A673 (cell line): ENCODE data around the gene RRAS. TPM values are rescaled to one million over a fixed set of nuclear protein-coding genes. Genes with fewer than 3 reads are reported as not detected.

Experiments
- BruUV-seq: library from RNA; stranded (reverse); fragments of 400-500 nt; replicated peaks from 2 replicates; lab custom pipeline; 2021; lab: Mats Ljungman, UMichigan
- CTCF ChIA-PET: fragments of 300-600 bp; sonication (Branson Sonifier 250); formaldehyde crosslinking; loops from one replicate; lab custom pipeline; 2022; ENCODE audit warnings: antibody characterized with exemption; lab: Charles Lee
- POLR2A ChIA-PET: fragments of 300-600 bp; sonication (Branson Sonifier 250); formaldehyde crosslinking; loops from one replicate; lab custom pipeline; 2022; ENCODE audit warnings: antibody characterized with exemption; ENCODE audit not compliant: low non-redundant PET; lab: Charles Lee
- DNase-seq: peaks from one replicate; pipeline ENCODE4 v3.0.0-alpha.2; 2015; ENCODE audit warnings: low spot score
- H3K27ac ChIP-seq: fragments of 200-600 bp; sonication (generic); 2 replicates; pipeline ENCODE4 v1.5.1; 2016; ENCODE audit warnings: mixed run types, low read depth, mild to moderate bottlenecking, mixed read lengths, antibody characterized with exemption, low read length; ENCODE audit not compliant: poor library complexity, severe bottlenecking
- H3K27me3 ChIP-seq: fragments of 200-600 bp; sonication (generic); replicated peaks from 2 replicates; pipeline ENCODE4 v1.6.1; 2017; ENCODE audit warnings: mixed run types, low read depth, mild to moderate bottlenecking, mixed read lengths, antibody characterized with exemption, low read length; ENCODE audit not compliant: insufficient read depth, poor library complexity
- H3K36me3 ChIP-seq: fragments of 200-600 bp; sonication (generic); 2 replicates; pipeline ENCODE4 v1.6.1; 2016; ENCODE audit warnings: mixed run types, mild to moderate bottlenecking, mixed read lengths, antibody characterized with exemption, low read length; ENCODE audit not compliant: insufficient read depth, poor library complexity, severe bottlenecking
- H3K4me1 ChIP-seq: fragments of 200-600 bp; sonication (generic); 2 replicates; pipeline ENCODE4 v1.6.1; 2017; ENCODE audit warnings: mixed run types, mild to moderate bottlenecking, mixed read lengths, antibody characterized with exemption, low read length; ENCODE audit not compliant: insufficient read depth, poor library complexity, severe bottlenecking
- H3K4me3 ChIP-seq: fragments of 200-600 bp; sonication (generic); 2 replicates; pipeline ENCODE4 v1.5.1; 2016; ENCODE audit warnings: low read depth, mixed run types, mild to moderate bottlenecking, mixed read lengths, low read length; ENCODE audit not compliant: poor library complexity, severe bottlenecking
- H3K9me3 ChIP-seq: fragments of 200-600 bp; sonication (generic); 2 replicates; pipeline ENCODE4 v1.6.1; 2016; ENCODE audit warnings: mixed run types, low read depth, mild to moderate bottlenecking, mixed read lengths, antibody characterized with exemption, low read length; ENCODE audit not compliant: poor library complexity, severe bottlenecking
- EZH2 ChIP-seq: fragments of 200-600 bp; sonication (generic); IDR thresholded peaks from 2 replicates; pipeline ENCODE4 v1.6.1; 2017; ENCODE audit warnings: borderline replicate concordance, low read depth, mild to moderate bottlenecking, mixed read lengths, antibody characterized with exemption, low read length; ENCODE audit not compliant: poor library complexity, severe bottlenecking
- intact Hi-C: fragments of 100-400 bp; cut with micrococcal nuclease; formaldehyde crosslinking; loops from one replicate; pipeline ENCODE4 v1.10.0; 2022; ENCODE audit not compliant: unreplicated experiment
- total RNA-seq: library from RNA; stranded (reverse); gene quantifications from 2 replicates; pipeline ENCODE4 v1.2.3, GENCODE V29; 2021
- TF ChIP-seq, protein P1 (sequence below): fragments of 300-800, 200-600 bp; sonication (generic); conservative IDR thresholded peaks from 2 replicates; pipeline ENCODE4 v1.5.1; 2017; ENCODE audit warnings: low read depth, mild to moderate bottlenecking, antibody characterized with exemption, low read length, moderate library complexity, mixed read lengths

Gene RRAS
- total RNA-seq, 1 experiment from 2014 or later, result 27.6 TPM

GRCh38 chr19:49594157-49594992, 45.6 kb downstream of the RRAS start:
- intact Hi-C loops, result loop anchor here (5.0 kb wide), 2 partner anchors 83 to 218 kb away; partner anchors contain the start of genes FUZ and PRMT1
- H3K4me3 ChIP-seq, result peak overlapping the region; percentile 80
- POLR2A ChIA-PET, result no interaction called here

GRCh38 chr19:49593233-49594113, 46.5 kb downstream of the RRAS start:
- Histone ChIP-seq H3K4me1 (peaks cover 7% of the 10 kb centered on the region), H3K9me3 (no peaks in the 10 kb centered on the region), H3K4me3 (peak overlapping the region; percentile 80), H3K27me3 (no peaks in the 10 kb centered on the region), H3K27ac (peak overlapping the region; percentile 92), H3K36me3 (peaks cover 46% of the 10 kb centered on the region)
- CTCF ChIA-PET, result interaction anchor here (0.6 to 0.9 kb wide), 3 partner anchors 23 to 45 kb away, joined by 3 to 5 read pairs (median 3); no protein-coding TSS in a partner anchor
- DNase-seq, result peak; percentile 98
- POLR2A ChIA-PET, result interaction anchor here (0.6 to 0.8 kb wide), 4 partner anchors 19 to 579 kb away, joined by 3 to 9 read pairs (median 4); partner anchors contain the start of genes RCN3 and RRAS
- no TSS peak for BruUV-seq
- TF ChIP-seq, protein P1, sequence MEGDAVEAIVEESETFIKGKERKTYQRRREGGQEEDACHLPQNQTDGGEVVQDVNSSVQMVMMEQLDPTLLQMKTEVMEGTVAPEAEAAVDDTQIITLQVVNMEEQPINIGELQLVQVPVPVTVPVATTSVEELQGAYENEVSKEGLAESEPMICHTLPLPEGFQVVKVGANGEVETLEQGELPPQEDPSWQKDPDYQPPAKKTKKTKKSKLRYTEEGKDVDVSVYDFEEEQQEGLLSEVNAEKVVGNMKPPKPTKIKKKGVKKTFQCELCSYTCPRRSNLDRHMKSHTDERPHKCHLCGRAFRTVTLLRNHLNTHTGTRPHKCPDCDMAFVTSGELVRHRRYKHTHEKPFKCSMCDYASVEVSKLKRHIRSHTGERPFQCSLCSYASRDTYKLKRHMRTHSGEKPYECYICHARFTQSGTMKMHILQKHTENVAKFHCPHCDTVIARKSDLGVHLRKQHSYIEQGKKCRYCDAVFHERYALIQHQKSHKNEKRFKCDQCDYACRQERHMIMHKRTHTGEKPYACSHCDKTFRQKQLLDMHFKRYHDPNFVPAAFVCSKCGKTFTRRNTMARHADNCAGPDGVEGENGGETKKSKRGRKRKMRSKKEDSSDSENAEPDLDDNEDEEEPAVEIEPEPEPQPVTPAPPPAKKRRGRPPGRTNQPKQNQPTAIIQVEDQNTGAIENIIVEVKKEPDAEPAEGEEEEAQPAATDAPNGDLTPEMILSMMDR, result no peak
- no peak for TF ChIP-seq EZH2
- intact Hi-C loops, result loop anchor here (2.0 to 5.0 kb wide), 3 partner anchors 47 to 219 kb away; partner anchors contain the start of genes FUZ, PRMT1 and RRAS

More at GRCh38 chr19:49594157-49594992, 45.6 kb downstream of the RRAS start:
- CTCF ChIA-PET, result no interaction called here
- DNase-seq, result no peak
- no peak overlapping the region for H3K27ac ChIP-seq
- TF ChIP-seq, protein P1, result no peak
- no peak for TF ChIP-seq EZH2
- BruUV-seq, result no TSS peak
- peaks cover 55% of the 10 kb centered on the region for H3K36me3 ChIP-seq
- H3K4me1 ChIP-seq, result peaks cover 7% of the 10 kb centered on the region
- H3K27me3 ChIP-seq, result no peaks in the 10 kb centered on the region
- no peaks in the 10 kb centered on the region for H3K9me3 ChIP-seq

- no peaks in the 10 kb centered on the region for H3K9me3 ChIP-seq
- H3K27ac ChIP-seq, result peak overlapping the region; percentile 92
- CTCF ChIA-PET, result interaction anchor here (0.6 to 0.9 kb wide), 2 partner anchors 22 to 46 kb away, joined by 3 read pairs; no protein-coding TSS in a partner anchor
- peaks cover 7% of the 10 kb centered on the region for H3K4me1 ChIP-seq
- peak overlapping the region; percentile 80 for H3K4me3 ChIP-seq
- POLR2A ChIA-PET, result interaction anchor here (0.6 to 0.8 kb wide), 3 partner anchors 18 to 65 kb away, joined by 3 to 9 read pairs (median 5); partner anchors contain the start of genes RCN3 and RRAS
- H3K27me3 ChIP-seq, result no peaks in the 10 kb centered on the region
- H3K36me3 ChIP-seq, result peaks cover 39% of the 10 kb centered on the region
- peak; percentile 67 for DNase-seq
- TF ChIP-seq, protein P1, result no peak
- no peak for TF ChIP-seq EZH2
- BruUV-seq, result no TSS peak
- intact Hi-C loops, result loop anchor here (2.0 to 5.0 kb wide), 3 partner anchors 48 to 220 kb away; partner anchors contain the start of genes FUZ, PRMT1 and RRAS
Observed at GRCh38 chr19:49592486-49593232, 47.3 kb downstream of the RRAS start.
